ENCODE measurements around the gene PWP1.

The PWP1 gene

GRCh38 chr12:107660235-107660634 is 25.4 kb upstream of the PWP1 start:
- Mint-ChIP-seq H3K27ac (no peak overlapping the region), H3K4me1 (ENCODE audit: low read depth) (peaks cover 10% of the 10 kb centered on the region), H3K27me3 (ENCODE audit: low read depth) (no peaks in the 10 kb centered on the region), H3K9me3 (no peaks in the 10 kb centered on the region), H3K36me3 (ENCODE audit: low read depth) (no peaks in the 10 kb centered on the region), H3K4me3 (no peak overlapping the region)

GRCh38 chr12:107660861-107661415 is 24.7 kb upstream of the PWP1 start:
- Mint-ChIP-seq H3K9me3 (no peaks in the 10 kb centered on the region), H3K27ac (no peak overlapping the region), H3K4me1 (ENCODE audit: low read depth) (peaks cover 10% of the 10 kb centered on the region), H3K36me3 (ENCODE audit: low read depth) (no peaks in the 10 kb centered on the region), H3K4me3 (no peak overlapping the region), H3K27me3 (ENCODE audit: low read depth) (peaks cover 3% of the 10 kb centered on the region)

GRCh38 chr12:107661830-107662229 is 23.8 kb upstream of the PWP1 start:
- Mint-ChIP-seq H3K27ac (no peak overlapping the region), H3K27me3 (ENCODE audit: low read depth) (peaks cover 11% of the 10 kb centered on the region), H3K4me3 (no peak overlapping the region), H3K4me1 (ENCODE audit: low read depth) (peaks cover 10% of the 10 kb centered on the region), H3K36me3 (ENCODE audit: low read depth) (no peaks in the 10 kb centered on the region), H3K9me3 (no peaks in the 10 kb centered on the region)

DNA sequence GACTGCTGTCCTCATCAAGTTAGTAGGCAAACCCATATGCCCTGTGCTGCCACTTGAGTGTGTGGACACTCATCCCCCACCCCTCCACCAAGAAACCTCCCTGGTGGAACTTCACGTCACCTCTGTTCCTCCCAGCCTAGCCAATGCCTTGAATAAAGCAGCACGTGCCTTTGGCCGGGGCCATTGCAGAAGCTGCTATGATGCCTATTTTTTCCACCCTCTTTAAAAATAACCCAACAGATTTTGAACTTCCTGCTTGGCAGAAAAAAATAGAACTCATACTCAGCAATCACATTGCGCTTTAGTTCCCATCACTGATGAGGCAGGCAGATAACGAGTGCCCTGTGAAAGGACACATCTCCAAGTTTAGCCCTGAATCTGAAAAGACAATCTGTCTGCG is 23.1 kb upstream of the PWP1 start:
- H3K4me1 Mint-ChIP-seq (ENCODE audit: low read depth), result peaks cover 10% of the 10 kb centered on the region
- H3K4me3 Mint-ChIP-seq, result no peak overlapping the region
- no peaks in the 10 kb centered on the region for H3K9me3 Mint-ChIP-seq
- H3K36me3 Mint-ChIP-seq (ENCODE audit: low read depth), result no peaks in the 10 kb centered on the region
- H3K27ac Mint-ChIP-seq, result no peak overlapping the region
- peaks cover 11% of the 10 kb centered on the region for H3K27me3 Mint-ChIP-seq (ENCODE audit: low read depth)

GRCh38 chr12:107663277-107663676 is 22.3 kb upstream of the PWP1 start:
- no peak overlapping the region for H3K27ac Mint-ChIP-seq
- no peaks in the 10 kb centered on the region for H3K9me3 Mint-ChIP-seq
- H3K36me3 Mint-ChIP-seq (ENCODE audit: low read depth), result no peaks in the 10 kb centered on the region
- peaks cover 12% of the 10 kb centered on the region for H3K27me3 Mint-ChIP-seq (ENCODE audit: low read depth)
- H3K4me1 Mint-ChIP-seq (ENCODE audit: low read depth), result peaks cover 10% of the 10 kb centered on the region
- H3K4me3 Mint-ChIP-seq, result no peak overlapping the region

GRCh38 chr12:107666009-107666408 is 19.6 kb upstream of the PWP1 start:
- Mint-ChIP-seq H3K27ac (no peak overlapping the region), H3K4me3 (no peak overlapping the region), H3K27me3 (ENCODE audit: low read depth) (peaks cover 28% of the 10 kb centered on the region), H3K36me3 (ENCODE audit: low read depth) (no peaks in the 10 kb centered on the region), H3K9me3 (no peaks in the 10 kb centered on the region), H3K4me1 (ENCODE audit: low read depth) (peaks cover 12% of the 10 kb centered on the region)

GRCh38 chr12:107667464-107667863 is 18.1 kb upstream of the PWP1 start:
- no peaks in the 10 kb centered on the region for H3K36me3 Mint-ChIP-seq (ENCODE audit: low read depth)
- no peak overlapping the region for H3K27ac Mint-ChIP-seq
- H3K4me1 Mint-ChIP-seq (ENCODE audit: low read depth), result peaks cover 11% of the 10 kb centered on the region
- no peak overlapping the region for H3K4me3 Mint-ChIP-seq
- no peaks in the 10 kb centered on the region for H3K9me3 Mint-ChIP-seq
- H3K27me3 Mint-ChIP-seq (ENCODE audit: low read depth), result peaks cover 28% of the 10 kb centered on the region

DNA sequence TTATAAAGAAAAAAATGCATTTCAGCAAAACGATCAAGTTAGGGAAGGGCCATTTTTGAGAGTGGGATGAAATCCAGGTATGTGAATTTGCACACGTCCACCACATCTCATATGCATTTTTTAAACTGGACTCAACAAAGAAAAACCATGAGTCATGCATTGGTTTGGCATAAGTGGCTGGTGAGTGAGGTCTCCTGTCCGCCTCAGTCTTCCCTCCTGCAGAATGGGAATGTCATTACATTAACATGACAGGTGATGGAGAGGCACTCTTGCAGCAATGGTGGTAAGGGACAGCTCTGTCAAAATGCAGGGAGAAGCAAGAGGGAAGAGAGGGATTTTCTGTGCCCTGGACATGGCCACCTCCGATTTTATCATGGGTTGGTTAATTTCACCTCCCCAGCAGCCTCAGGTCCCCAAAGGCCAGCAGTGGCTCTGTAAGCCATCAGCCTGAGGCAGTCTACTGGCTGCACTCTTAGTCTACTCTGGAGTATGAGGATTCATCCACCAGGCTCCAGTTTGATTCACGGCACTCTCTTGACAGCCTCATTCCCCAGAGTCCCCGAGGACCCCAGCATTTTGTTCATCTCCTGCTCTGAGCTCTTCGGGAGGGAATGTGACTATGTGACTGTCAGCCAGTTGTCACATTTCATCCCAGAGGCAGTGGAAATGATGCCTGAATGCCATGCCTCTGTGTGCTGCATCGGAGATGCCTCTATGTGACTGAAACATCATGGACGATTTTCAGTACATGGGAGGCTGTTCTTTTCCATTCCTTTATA is 17.1 kb upstream of the PWP1 start:
- Mint-ChIP-seq H3K9me3 (no peaks in the 10 kb centered on the region), H3K4me1 (ENCODE audit: low read depth) (peaks cover 4% of the 10 kb centered on the region), H3K27me3 (ENCODE audit: low read depth) (peaks cover 28% of the 10 kb centered on the region), H3K27ac (no peak overlapping the region), H3K4me3 (no peak overlapping the region), H3K36me3 (ENCODE audit: low read depth) (no peaks in the 10 kb centered on the region)

- Mint-ChIP-seq H3K4me1 (ENCODE audit: low read depth) (peaks cover 3% of the 10 kb centered on the region), H3K4me3 (no peak overlapping the region), H3K27ac (no peak overlapping the region), H3K36me3 (ENCODE audit: low read depth) (no peaks in the 10 kb centered on the region), H3K27me3 (ENCODE audit: low read depth) (peaks cover 28% of the 10 kb centered on the region), H3K9me3 (no peaks in the 10 kb centered on the region)
Measured at GRCh38 chr12:107669946-107670345, 15.7 kb upstream of the PWP1 start.

- Mint-ChIP-seq H3K4me3 (no peak overlapping the region), H3K27me3 (ENCODE audit: low read depth) (peaks cover 24% of the 10 kb centered on the region), H3K27ac (no peak overlapping the region), H3K4me1 (ENCODE audit: low read depth) (peaks cover 3% of the 10 kb centered on the region), H3K9me3 (no peaks in the 10 kb centered on the region), H3K36me3 (ENCODE audit: low read depth) (no peaks in the 10 kb centered on the region)
Measured at GRCh38 chr12:107670999-107671643, 14.5 kb upstream of the PWP1 start.

DNA sequence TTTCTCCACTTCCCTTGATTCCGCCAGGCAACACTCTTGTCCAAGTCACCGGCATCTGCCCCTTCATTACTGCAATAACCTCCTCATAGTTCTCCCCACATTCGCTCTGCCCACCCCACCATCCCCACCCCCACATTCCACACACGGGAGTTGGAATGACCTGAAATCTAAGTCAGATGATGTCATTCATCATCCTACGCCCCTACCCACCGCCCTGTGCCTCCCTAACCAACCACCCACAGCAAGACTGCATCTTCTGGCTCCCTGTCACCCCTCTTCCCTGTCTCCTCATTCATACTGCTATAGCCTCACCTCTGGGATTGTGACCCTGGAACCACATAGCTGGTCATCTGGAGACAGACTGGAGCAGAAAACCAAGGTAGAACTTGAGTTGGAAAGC is 7.9 kb upstream of the PWP1 start:
- no peaks in the 10 kb centered on the region for H3K36me3 Mint-ChIP-seq (ENCODE audit: low read depth)
- H3K27ac Mint-ChIP-seq, result no peak overlapping the region

GRCh38 chr12:107679336-107679735 is 6.3 kb upstream of the PWP1 start:
- no peaks in the 10 kb centered on the region for H3K9me3 Mint-ChIP-seq
- no peak overlapping the region for H3K27ac Mint-ChIP-seq
- H3K36me3 Mint-ChIP-seq (ENCODE audit: low read depth), result no peaks in the 10 kb centered on the region
- H3K27me3 Mint-ChIP-seq (ENCODE audit: low read depth), result peaks cover 15% of the 10 kb centered on the region
- H3K4me1 Mint-ChIP-seq (ENCODE audit: low read depth), result peaks cover 5% of the 10 kb centered on the region
- H3K4me3 Mint-ChIP-seq, result no peak overlapping the region

More for the DNA sequence above, 7.9 kb upstream of the PWP1 start:
- Mint-ChIP-seq H3K4me1 (ENCODE audit: low read depth) (peaks cover 4% of the 10 kb centered on the region), H3K4me3 (no peak overlapping the region), H3K9me3 (no peaks in the 10 kb centered on the region), H3K27me3 (ENCODE audit: low read depth) (peaks cover 15% of the 10 kb centered on the region)

DNA sequence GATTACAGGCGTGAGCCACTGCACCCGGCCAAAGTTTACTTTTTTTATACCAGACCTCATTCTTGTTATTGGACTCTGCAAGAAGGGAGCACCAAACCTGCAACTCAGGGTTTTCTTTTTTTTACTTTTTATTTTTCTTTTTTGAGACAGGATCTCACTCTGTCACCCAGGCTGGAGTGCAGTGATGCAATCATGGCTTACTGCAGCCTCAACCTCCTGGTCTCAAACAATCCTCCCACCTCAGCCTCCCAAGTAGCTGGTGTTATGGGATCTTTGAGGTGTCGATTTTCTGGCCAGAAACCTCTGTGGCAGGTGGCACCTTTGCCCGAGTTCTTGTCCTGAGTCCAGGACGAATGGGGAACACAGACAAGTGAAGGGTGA is 4.2 kb upstream of the PWP1 start:
- Mint-ChIP-seq H3K4me1 (ENCODE audit: low read depth) (peaks cover 21% of the 10 kb centered on the region), H3K9me3 (no peaks in the 10 kb centered on the region), H3K36me3 (ENCODE audit: low read depth) (peaks cover 8% of the 10 kb centered on the region), H3K27me3 (ENCODE audit: low read depth) (peaks cover 15% of the 10 kb centered on the region), H3K27ac (no peak overlapping the region), H3K4me3 (no peak overlapping the region)

GRCh38 chr12:107681836-107682820 is 3.5 kb upstream of the PWP1 start:
- Mint-ChIP-seq H3K4me3 (no peak overlapping the region), H3K9me3 (no peaks in the 10 kb centered on the region), H3K4me1 (ENCODE audit: low read depth) (peaks cover 23% of the 10 kb centered on the region), H3K27ac (no peak overlapping the region), H3K36me3 (ENCODE audit: low read depth) (peaks cover 8% of the 10 kb centered on the region), H3K27me3 (ENCODE audit: low read depth) (peaks cover 11% of the 10 kb centered on the region)

Measured in T-helper 1 cell treated with Interleukin-12 subunit alpha and Interleukin-12 subunit beta and Interleukin-4 antibody, amounts not matched to agents 30 μg/mL and 1 μg/mL, for 36 hours (primary cell).